GM18868 (cell line): ENCODE data around the gene NOTUM.

Experiments used
- ATAC-seq: cut with Tn5 transposase; IDR thresholded peaks from one replicate; pipeline ENCODE4 v1.9.1; 2021; ENCODE audit warnings: mild to moderate bottlenecking, moderate library complexity; ENCODE audit not compliant: unreplicated experiment

NOTUM gene

DNA sequence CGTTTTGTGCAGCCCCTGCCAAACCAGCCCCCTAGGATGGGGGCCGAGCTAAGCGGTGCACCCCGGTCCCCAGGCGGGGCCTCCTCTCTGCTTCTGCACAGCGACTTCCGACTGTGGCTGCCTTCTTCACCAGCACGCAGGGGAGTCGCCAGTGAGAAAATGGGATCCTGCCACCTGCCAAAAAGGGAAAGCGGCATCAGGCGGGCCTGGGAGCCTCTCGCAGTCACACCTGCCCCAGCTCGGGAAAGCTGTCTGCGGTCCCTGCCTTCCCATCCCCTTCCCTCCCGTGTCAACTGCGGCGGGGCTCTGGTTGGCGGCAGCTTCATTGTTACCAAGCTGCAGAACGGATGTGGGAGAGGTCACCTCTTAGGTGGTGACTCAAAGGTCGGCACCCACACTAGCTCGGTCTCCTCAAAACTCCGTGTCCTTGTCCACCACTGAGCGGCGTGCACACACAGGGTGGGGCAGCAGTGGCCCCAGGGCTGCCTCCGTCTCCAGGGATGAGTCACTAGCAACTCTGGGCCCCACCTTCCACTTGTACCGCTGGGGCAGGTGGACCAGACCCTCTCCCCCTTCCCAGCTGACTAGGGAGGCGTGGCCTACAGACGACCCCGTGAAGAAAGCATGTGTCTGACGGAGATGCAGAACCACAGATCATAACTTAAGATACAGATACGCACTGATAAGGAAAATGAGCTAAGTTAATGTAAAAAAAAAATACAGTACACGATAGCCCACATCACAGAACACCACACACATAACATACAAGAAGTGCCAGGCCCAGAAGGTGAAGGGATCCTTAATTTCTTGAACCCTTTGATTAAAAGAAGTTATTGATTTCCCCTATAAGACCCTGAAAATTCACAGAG is 48.3 kb downstream of the NOTUM start:
- no peak for ATAC-seq

- no peak for ATAC-seq
Measured at GRCh38 chr17:81911969-81912368, 49.0 kb downstream of the NOTUM start.

GRCh38 chr17:81911277-81911961 is 49.6 kb downstream of the NOTUM start, which contains the start of gene PCYT2:
Gene PCYT2 (minus strand): TSS chr17:81911399. CDS start chr17:81911355, 44 bp downstream.
- peak; percentile 73 for ATAC-seq

GRCh38 chr17:81910840-81911276 is 50.1 kb downstream of the NOTUM start:
- peak; percentile 23 for ATAC-seq

DNA sequence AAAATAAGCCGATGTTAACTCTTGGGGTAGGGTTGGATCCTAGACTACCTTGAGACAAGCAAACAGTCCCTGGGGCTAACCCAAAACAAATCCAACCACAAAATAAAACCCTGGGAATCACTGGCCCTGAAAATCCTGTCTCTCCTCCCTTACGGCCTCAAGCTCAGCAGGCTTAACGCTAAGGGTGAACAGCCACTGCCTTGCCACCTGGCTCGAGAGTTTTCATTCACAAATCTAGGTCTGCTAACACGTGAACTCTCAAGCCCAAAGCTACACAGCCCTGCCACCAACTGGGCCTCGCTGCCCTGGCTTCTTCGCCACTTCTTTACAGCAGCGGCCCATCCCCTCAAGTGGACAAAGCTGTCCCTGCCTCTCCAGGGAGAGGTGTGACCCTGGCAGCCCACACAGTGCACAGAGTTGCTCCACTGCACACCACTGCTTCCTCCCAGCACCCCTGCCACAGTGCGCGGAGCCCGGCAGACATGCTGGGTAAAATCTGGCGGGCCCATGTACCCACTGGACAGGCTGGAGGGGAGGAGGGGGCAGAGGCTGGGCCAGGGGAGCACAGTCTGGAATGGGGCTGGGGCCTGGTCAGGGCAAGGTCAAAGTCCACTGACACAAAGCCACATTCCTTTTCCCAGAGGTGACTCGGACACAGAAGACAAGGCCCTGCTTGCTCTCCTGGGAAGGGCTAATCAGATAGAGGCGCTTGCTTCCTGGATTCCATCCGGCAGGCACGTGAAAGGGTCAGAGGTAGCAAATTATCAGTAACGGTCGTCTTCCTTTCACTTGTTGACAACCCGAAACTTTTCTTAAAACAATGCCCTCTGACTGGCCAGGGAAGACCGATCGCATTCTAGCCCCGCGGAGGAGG is 50.8 kb downstream of the NOTUM start:
- no peak for ATAC-seq

DNA sequence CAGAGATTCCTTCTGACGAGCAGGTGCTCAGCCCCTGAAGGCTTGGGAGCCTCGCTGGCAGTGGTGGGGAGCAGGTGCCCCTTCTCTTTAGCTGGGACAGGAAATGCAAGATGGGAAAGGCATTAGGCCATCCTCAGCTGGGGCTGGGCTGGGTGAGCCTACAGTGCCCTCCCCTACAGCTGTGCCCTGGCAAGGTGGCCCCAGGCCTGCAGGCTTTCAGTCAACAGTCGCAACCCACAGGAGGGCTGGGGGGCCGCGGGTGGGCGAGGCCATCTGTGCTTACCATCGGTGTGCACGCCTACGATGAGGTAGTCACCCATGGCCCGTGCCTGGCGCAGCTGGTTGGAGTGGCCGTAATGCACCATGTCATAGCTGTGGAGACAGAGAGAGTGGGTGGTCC is 51.8 kb downstream of the NOTUM start:
- no peak for ATAC-seq

DNA sequence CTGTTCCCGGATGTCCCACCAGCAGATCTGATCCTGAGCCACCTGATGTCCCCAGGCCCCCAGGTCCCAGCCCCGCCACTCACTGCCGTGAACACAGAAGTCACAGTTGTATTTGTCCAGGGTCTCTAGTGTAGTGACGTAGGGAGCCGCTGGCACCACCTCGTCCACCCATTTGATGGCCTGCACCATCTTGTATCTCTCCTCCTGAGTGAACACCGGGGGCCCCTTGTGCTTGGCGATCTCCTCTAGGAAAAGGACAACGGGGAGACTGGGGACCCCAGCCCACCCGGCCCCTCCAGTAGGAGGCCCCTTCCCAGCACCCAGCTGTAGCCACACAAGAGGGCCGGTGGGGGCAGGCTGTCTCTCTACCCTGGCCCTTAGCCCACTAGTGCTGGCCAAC is 52.2 kb downstream of the NOTUM start:
- no peak for ATAC-seq

- ATAC-seq: no peak
Measured at GRCh38 chr17:81907219-81908145, 53.5 kb downstream of the NOTUM start.

- ATAC-seq: no peak
Measured at GRCh38 chr17:81906476-81907218, 54.3 kb downstream of the NOTUM start.

GRCh38 chr17:81905993-81906392 is 55.0 kb downstream of the NOTUM start:
- no peak for ATAC-seq

DNA sequence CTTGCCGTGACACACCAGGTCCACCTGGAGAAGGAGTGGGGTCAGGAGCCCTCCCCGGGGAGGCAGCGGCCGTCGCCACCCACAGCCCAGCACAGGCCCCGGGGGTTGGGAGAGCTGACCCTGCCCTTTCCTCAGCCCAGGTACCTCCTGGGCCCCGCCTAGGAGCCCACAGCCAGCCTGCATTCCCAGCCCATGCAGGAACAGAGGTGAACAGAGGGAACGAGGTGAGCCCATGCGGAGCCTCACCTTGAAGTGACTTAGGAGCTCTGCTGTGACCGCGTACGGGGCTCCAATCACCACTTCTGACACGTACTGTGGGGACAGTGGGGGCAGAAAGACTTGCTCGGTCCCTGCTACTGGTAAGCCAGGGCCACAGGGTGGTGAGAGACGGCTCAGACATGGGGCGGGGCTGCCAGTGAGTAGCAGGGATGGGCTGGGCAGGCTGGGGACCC is 55.5 kb downstream of the NOTUM start:
- no peak for ATAC-seq

- no peak for ATAC-seq
Measured at GRCh38 chr17:81904600-81905423, 56.2 kb downstream of the NOTUM start.

DNA sequence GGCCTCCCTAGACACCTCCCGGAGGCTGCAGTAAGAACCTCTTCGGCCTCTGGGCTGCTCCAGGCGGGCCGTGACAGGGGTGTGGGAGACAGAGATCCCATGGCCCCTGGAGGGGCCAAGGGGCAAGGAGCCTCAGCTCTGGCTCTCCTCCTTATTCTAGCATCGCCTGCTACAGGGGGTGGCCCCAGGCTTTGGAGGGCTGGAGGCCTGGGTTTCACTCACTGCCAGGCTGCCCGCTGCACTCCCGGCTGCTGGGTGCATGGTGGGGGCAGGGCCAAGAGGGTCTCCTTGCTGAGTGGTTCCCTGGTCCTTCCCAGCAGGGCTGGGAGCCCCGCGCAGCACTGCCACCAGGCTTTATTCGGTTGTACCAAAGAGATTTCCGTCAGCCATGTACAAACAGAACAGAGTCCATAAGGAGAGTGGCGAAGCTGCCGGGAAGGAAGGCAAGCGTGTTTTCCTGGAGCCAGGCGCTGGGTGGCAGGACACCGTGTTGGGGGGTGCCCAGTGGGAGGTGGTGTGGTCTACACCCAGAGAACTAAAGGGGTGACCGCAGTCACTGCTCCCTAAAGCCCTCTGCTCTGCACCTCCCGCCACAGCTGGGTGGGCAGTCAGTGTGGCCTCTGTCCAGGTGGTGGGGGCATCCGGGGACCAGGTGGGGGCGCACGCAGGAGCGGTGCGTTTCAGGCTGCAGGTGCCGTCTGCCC is 56.9 kb downstream of the NOTUM start:
- ATAC-seq: no peak

GRCh38 chr17:81903415-81903831 is 57.6 kb downstream of the NOTUM start:
- no peak for ATAC-seq

DNA sequence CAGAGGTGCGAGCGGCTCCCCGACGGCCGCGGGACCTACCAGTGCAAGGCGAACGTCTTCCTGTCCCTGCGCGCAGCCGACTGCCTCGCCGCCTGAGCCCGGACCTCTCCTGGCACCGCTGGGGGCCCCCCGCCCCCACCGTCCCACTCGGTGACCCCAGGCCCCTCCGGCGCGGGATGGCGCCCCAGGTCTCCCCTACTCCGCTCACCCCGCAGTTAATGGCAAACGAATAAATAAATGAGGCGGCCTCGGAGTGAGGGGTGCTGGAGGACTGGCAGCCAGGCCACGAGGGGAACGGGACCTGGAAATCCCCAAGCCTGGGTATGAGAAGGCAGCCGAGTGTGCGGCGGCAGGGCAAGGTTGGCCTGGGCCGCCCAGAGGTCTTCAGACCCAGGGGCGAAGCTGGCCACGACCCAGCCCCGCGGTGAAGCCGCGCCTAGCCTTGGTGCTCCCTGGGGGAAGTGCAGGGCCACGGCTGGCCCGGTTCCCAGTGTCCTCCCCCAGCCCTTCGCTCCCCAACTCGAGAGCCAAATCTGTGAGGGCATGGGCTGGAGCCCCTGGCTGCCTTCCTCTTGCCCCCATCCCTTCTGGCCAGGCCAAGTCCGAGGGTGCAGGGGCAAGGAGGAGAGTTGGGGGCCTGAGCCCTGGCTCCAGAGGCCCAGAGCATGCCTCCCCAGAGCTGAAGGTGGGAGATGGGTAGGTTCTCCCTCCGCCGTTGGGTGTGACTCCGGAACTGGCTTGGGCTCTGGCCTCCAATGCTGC is 58.2 kb downstream of the NOTUM start:
- no peak for ATAC-seq
